T-helper 1 cell treated with Interleukin-12 subunit alpha and Interleukin-12 subunit beta and Interleukin-4 antibody, amounts not matched to agents 30 ng/mL and 1 ng/mL, for 36 hours (primary cell): ENCODE results near the gene PACS2. TPM values are rescaled to one million over a fixed set of nuclear protein-coding genes. Genes with fewer than 3 reads are reported as not detected.

Source experiments
- intact Hi-C: fragments of 100-400 bp; cut with micrococcal nuclease; formaldehyde crosslinking; loops from one replicate; pipeline ENCODE4 v1.15.1; 2024
- total RNA-seq: library from RNA; stranded (reverse); gene quantifications from 2 replicates; pipeline ENCODE4 v1.2.3, GENCODE V29; 2022

PACS2 gene
- total RNA-seq, 1 donor from 2014 or later, result 35.8 TPM

DNA sequence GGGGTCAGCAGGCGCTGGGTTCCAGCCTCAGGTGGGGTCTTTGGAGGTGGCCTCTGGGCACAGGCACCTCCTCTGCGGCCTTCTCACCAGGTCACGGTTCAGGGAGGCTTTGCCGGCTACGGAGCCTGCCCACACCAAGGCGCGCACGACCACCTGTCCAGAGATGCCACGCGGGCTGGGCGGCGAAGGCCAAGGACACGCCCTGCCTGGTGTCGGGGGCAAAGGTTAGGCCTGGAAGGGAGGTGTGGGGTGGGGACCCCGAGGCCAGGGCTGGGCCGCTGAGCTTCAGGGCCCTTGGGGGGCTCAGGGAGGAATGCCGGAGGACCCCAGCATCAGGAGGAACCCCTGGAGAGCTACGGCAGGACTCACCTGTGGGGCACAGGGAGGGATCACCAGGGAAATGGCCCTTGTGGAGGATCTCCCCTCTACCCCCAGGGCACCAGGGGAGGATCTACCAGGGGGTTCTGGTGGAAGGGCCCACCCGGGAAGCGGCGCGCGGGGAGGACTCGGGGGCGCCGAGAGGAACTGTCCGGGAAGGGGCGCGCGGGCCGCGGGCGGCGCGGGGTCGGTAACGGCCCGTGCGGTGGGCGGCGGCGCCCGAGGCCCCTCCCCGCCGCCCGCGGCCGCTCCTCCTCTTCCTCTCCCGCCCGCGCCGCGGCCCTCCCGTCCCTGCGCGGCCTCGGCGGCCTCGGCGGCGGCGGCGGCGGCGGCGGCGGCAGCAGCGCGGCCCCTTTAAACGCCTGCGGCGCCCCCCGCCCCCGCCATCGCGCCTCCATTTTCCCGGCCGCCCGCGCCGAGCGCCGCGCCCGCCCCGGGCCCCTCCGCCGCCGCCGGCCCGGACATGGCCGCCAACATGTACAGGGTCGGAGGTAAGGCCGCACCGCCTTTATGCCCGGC, 104.9 kb downstream of the PACS2 start, which contains the start of gene MTA1:
Gene MTA1, plus strand, starts transcription at position 633 of the 897 bp plus-strand sequence. Its CDS starts 209 bp downstream, at position 842.
- intact Hi-C loops, result loop anchor here (1.0 kb wide), 1 partner anchor 29 kb away; no protein-coding TSS in a partner anchor

DNA sequence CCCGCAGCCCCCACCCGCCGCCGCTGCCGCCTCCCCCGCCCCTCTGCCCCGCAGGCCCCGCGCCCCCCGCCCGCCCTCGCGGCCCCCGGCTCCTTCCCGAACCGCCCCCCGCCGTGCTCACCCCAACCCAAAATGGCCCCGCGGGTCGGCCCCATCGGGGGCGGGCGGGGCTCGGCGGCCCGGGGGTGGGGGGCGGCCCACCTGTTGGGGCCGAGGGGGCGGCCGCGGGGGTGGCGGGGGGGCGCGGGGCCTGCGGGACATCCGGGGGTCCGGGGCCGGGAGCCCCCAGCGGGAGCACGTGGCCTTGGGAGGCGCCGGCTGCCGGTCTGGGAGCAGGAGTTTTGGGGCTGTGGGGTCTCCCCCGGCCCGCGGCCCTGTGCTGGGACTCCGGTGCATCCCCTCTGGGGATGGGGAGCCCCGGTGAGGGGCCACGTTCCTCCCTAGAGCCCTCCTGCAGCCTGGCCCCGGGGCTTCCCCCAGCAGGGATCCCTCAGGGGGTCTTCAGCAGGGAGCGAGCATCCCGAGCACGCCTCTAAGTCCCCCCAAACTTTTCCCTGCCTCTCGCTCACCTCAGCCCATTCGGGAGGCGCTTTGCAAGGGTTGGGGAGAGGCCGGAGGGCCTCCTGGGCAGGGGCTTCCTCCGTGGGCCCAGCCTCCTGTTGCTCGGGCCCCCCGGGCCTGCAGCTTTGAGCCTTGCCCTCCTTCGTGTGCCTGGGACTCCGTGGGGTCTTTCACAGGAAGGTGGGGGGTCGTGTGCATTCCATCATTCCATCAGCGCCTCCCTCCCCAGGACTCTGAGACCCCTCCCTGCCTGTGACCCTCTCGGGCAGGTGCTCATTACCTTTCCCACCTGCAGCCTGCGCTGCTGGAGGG, 105.8 kb downstream of the PACS2 start:
- intact Hi-C loops, result no loop called here

GRCh38 chr14:105420974-105421674, 106.6 kb downstream of the PACS2 start:
- intact Hi-C loops, result no loop called here

GRCh38 chr14:105421723-105422615, 107.4 kb downstream of the PACS2 start:
- intact Hi-C loops, result no loop called here

DNA sequence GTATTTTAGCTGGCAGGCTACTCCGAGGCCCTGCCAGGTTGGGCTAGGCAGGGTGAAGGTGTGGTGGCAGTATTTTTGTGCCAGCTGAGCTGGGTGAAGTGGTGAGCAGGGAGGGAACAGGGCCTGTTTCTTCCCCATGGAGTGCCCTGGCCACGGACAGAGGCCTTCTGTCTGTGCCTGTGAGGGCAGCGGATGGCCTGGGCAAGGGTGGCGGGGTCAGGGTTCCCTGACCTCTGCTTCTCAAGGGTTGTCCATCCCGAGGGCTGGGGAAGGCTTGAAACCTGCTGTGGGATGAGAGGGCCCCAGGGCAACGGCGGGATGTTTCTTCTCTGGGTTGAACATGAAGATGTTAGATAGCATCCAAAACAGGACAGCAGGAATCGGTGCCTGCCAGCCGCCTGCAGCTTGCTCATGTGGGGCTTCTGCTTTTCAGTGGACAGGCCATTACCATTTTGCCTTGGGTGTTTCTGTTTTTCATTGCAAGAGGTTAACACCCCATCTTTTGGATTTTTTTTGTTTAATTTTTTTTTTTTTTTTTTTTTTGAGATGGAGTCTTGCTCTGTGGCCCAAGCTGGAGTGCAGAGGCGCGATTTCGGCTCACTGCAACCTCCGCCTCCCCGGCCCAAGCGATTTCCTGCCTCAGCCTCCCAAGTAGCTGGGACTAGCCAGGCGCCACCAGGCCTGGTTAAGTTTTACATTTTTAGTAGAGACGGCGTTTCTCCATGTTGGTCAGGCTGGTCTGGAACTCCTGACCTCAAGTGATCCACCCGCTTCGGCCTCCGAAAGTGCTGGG, 108.3 kb downstream of the PACS2 start:
- intact Hi-C loops, result no loop called here

GRCh38 chr14:105423488-105424195, 109.1 kb downstream of the PACS2 start:
- intact Hi-C loops, result no loop called here

- intact Hi-C loops, result no loop called here
Observed at GRCh38 chr14:105424861-105425260, 110.3 kb downstream of the PACS2 start.

- intact Hi-C loops, result no loop called here
Observed at GRCh38 chr14:105425823-105426247, 111.3 kb downstream of the PACS2 start.

DNA sequence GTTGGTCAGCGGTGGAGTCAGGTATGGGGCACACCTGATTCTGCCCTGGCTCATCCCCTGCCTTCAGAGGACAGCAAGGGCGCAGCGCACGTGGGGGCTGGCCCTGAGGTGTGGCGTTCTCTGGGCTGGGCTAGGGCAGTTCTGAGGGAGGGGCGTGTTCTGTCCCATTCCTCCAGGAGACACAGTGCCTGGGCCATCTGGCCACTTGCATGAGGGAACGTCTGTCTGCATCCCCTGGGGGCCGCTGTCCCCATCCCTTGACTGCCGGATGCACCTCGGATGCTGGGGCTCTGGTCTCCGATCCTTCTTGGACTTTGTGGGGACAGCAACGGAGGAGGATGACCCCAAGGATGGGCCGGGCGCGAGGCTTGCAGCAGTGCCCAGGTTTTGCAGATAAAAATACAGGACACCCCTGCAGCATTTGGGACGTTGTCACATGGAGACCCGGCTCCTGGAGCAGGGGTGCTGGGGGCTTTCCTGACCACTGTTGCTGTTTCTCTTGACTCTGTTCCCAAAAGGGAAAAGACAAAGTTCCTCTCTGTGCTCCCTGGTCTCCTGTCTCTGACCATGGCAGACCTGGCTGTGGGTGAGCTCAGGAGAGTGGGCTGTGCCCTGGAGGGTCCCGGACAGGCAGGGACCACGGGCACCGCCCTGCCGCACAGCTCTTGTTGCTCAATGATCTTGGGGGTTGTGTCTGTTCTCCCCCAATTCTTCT, 112.0 kb downstream of the PACS2 start:
- intact Hi-C loops, result no loop called here

- intact Hi-C loops, result no loop called here
Observed at GRCh38 chr14:105427412-105427811, 112.9 kb downstream of the PACS2 start.

DNA sequence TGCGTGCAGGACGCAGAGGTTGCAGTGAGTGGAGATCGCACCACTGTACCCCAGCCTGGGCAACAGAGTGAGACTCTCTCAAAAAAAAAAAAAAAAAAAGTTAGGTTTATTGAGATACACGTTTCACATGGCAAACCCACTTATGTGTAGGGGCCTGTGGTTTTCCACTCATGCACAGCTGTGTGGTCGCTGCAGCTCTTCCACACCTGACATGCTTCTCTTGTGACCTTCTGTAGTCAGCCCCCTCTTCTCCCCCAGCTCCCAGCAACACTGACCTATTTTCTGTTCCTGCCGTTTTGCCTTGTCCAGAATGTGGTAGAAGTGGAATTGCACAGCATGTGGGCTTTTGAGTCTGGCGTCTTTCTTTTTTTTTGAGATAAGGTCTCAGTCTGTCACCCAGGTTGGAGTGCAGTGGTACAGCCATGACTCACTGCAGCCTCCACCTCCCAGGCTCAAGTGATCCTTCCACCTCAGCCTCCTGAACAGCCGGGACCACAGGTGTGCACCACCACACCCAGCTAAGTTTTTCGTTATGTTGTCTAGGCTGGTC, 113.5 kb downstream of the PACS2 start:
- intact Hi-C loops, result no loop called here

GRCh38 chr14:105430042-105430441, 115.5 kb downstream of the PACS2 start:
- intact Hi-C loops, result no loop called here

DNA sequence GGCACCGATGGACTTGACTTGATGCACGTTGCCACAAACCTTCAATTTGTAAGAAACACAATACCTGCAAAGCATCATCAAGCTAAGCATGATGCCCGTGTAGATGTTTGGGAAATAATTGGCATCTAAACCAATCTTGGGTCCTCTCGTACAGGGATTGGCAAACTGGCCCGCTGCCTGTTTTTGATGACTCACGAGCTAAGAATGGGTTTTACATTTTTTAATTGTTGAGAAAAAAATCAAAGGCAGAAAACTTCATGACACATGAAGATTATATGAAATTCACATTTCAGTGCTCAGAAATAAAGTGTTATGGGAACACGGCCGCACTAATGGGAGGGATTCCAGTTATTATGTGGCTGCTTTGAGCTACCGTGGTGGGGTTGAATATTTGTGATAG, 116.0 kb downstream of the PACS2 start:
- intact Hi-C loops, result no loop called here

DNA sequence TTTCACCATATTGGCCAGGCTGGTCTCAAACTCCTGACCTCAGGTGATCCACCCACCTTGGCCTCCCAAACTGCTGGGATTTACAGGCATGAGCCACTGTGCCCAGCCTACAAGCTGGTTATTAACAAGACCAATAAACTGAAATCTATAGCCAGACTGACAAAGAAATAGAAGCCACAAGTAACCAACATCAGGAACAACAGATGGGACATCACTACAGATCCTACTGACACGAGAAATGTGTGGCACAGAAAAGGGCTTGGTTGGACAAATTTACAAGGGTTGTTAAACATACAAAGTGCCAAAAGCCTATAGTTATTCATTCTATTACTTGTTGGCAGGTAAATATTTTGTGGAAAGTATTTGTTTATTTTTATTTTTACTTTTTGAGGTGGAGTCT, 116.7 kb downstream of the PACS2 start:
- intact Hi-C loops, result no loop called here

GRCh38 chr14:105432657-105433056, 118.1 kb downstream of the PACS2 start:
- intact Hi-C loops, result no loop called here

- intact Hi-C loops, result no loop called here
Observed at GRCh38 chr14:105433161-105433605, 118.6 kb downstream of the PACS2 start.

GRCh38 chr14:105436402-105436801, 121.9 kb downstream of the PACS2 start:
- intact Hi-C loops, result no loop called here
